HFFc6 (cell line): ENCODE measurements around the gene SLC45A2. TPM values are rescaled to one million over a fixed set of nuclear protein-coding genes. Genes with fewer than 3 reads are reported as not detected.
A peak's percentile ranks its signal among the peaks of the same experiment; 100 is the strongest.

Experiments used
- DNase-seq: peaks from one replicate; pipeline ENCODE4 v3.0.0-alpha.2; 2018
- H3K27ac Mint-ChIP-seq: 2 replicates; pipeline ENCODE4 v1.8.0; 2020; ENCODE audit warnings: mild to moderate bottlenecking, mixed read lengths
- H3K27me3 Mint-ChIP-seq: 2 replicates; pipeline ENCODE4 v1.8.0; 2021; ENCODE audit warnings: mild to moderate bottlenecking, moderate library complexity, mixed read lengths; ENCODE audit not compliant: insufficient read depth
- H3K36me3 Mint-ChIP-seq: 2 replicates; pipeline ENCODE4 v1.8.0; 2021; ENCODE audit warnings: low read depth, mixed read lengths
- H3K4me1 Mint-ChIP-seq: 2 replicates; pipeline ENCODE4 v1.8.0; 2020; ENCODE audit warnings: low read depth, mixed read lengths
- H3K4me3 Mint-ChIP-seq: 2 replicates; pipeline ENCODE4 v1.8.0; 2020; ENCODE audit warnings: mild to moderate bottlenecking, moderate library complexity, mixed read lengths
- H3K9me3 Mint-ChIP-seq: 2 replicates; pipeline ENCODE4 v1.8.0; 2020; ENCODE audit warnings: mild to moderate bottlenecking, mixed read lengths
- total RNA-seq, 6 experiments: library from RNA; stranded (reverse); fragmentation: NEBNext Ultra II Directional; extraction: Animal tissue kit (Norgen Biotek cat#: 25700); gene quantifications; 2 replicates in 1 of 6; 3 replicates in 5 of 6; pipeline ENCODE4 v1.2.3, GENCODE V29; 2021
- TF ChIP-seq, protein P1 (sequence below): fragments of 200-600 bp; sonication (generic); IDR thresholded peaks from 2 replicates; pipeline ENCODE4 v1.5.0; 2021; ENCODE audit warnings: antibody characterized with exemption, mild to moderate bottlenecking

The SLC45A2 gene
- total RNA-seq, 6 experiments from 2014 or later: not detected

DNA sequence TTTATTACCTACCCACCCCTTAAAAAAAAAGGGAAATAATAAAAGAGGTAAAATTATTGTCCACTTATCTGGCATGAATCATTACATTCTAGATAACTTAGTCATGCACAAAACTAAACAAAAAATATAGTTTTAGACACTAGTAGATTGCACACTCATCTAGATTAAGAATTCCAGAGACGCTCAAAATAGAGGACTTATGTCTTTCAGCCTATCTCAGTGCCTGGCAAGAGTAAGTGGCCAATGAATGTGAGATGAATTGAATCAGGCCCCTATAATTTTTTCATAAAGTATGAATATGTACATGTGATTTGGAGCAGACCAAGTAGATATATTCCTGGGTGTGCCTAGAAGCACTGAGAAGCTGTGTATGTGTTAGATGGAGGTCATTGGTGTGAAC is 50.3 kb downstream of the SLC45A2 start:
- H3K36me3 Mint-ChIP-seq: no peaks in the 10 kb centered on the region; the same call in 1 of the 2 replicates
- H3K9me3 Mint-ChIP-seq: no peaks in the 10 kb centered on the region
- peak overlapping the region; percentile 58; the same call in 1 of the 2 replicates for H3K27ac Mint-ChIP-seq
- H3K27me3 Mint-ChIP-seq: peaks cover 23% of the 10 kb centered on the region
- peak; percentile 53 for DNase-seq
- peaks cover 39% of the 10 kb centered on the region for H3K4me1 Mint-ChIP-seq
- no peak overlapping the region; the same call in 1 of the 2 replicates for H3K4me3 Mint-ChIP-seq
- TF ChIP-seq, protein P1, sequence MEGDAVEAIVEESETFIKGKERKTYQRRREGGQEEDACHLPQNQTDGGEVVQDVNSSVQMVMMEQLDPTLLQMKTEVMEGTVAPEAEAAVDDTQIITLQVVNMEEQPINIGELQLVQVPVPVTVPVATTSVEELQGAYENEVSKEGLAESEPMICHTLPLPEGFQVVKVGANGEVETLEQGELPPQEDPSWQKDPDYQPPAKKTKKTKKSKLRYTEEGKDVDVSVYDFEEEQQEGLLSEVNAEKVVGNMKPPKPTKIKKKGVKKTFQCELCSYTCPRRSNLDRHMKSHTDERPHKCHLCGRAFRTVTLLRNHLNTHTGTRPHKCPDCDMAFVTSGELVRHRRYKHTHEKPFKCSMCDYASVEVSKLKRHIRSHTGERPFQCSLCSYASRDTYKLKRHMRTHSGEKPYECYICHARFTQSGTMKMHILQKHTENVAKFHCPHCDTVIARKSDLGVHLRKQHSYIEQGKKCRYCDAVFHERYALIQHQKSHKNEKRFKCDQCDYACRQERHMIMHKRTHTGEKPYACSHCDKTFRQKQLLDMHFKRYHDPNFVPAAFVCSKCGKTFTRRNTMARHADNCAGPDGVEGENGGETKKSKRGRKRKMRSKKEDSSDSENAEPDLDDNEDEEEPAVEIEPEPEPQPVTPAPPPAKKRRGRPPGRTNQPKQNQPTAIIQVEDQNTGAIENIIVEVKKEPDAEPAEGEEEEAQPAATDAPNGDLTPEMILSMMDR: no peak

DNA sequence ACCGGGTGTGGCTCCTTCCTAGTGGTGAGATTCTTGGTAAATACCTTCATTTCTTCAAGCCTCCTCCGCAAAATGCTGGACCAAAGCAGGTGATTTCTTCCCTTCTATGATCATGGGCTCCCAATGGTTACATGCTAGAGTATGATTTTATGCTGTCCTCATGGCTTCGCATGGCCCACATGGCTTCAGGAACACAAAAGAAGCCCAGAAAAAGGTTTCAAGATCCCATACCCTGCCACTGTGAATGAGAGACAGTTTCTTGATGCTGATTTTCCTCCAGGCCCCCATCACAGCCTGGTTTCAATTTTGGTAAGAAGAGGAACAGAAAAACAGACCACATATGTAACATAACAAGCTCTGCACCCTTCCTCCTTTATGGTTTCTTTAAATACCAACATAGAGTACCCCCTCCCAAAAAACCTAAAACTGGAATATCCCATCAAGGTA is 50.7 kb downstream of the SLC45A2 start:
- no peak for DNase-seq
- Mint-ChIP-seq H3K27me3 (peaks cover 20% of the 10 kb centered on the region), H3K4me3 (no peak overlapping the region), H3K36me3 (no peaks in the 10 kb centered on the region; the same call in 1 of the 2 replicates), H3K9me3 (no peaks in the 10 kb centered on the region), H3K27ac (peak overlapping the region; percentile 58; the same call in 1 of the 2 replicates), H3K4me1 (peaks cover 39% of the 10 kb centered on the region)
- TF ChIP-seq, protein P1: no peak

DNA sequence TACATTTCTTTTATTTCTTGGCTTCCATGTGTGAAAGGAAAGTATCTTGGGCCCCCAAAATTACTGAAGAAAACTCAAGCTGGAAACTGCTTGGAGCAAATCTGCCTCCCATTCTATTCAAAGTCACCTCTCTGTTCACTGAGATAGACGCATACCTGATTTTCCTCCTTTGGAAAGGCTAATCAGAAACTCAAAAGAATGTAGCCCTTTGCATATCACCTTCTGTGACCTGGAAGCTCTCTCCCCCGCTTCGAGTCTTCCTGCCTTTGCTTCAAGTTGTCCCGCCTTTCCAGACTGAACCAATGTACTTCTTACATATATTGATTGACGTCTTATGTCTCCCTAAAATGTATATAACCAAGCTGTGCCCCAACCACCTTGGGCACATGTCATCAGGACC is 53.4 kb downstream of the SLC45A2 start:
- Mint-ChIP-seq H3K9me3 (no peaks in the 10 kb centered on the region), H3K4me1 (peaks cover 37% of the 10 kb centered on the region), H3K27me3 (peaks cover 6% of the 10 kb centered on the region), H3K4me3 (no peak overlapping the region), H3K36me3 (no peaks in the 10 kb centered on the region; the same call in 1 of the 2 replicates), H3K27ac (no peak overlapping the region)
- TF ChIP-seq, protein P1: no peak
- DNase-seq: no peak

DNA sequence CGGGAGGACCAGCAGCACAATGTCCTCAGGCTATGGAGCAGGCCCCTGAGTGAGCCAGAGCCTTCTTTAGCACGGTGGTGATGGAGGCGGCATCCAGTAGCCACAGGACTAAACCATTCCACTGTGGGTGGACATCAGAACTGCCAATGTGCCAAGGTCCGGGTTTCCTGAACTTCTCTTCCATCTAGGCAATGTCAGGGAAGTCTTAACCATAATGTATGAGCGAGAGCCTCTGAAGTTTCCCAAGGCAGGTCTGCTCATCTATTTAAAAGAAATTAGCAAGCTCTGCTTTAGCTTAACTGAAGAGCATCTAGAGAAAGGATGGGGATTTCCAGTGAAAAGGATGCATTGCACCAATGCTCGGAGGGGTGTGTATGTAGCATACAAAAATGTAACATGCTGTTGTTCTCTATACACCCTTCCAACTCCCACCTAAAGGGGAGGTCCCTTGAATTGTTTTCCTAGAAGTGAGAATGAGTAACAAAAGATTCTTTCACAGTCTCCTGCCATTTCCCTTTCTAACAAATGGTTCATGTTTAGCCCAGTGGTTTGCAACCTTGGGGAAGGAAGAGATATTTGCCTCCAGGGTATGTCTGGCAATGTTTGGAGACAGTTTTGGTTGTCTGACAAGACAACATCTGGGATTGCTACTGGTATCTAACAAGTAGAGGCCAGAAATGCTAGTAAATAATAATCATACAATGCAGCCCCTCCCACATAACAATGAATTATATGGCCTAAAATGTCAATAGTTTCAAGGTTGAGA is 54.4 kb downstream of the SLC45A2 start:
- Mint-ChIP-seq H3K4me3 (no peak overlapping the region), H3K36me3 (no peaks in the 10 kb centered on the region; the same call in 1 of the 2 replicates), H3K27ac (no peak overlapping the region), H3K9me3 (no peaks in the 10 kb centered on the region), H3K4me1 (peaks cover 29% of the 10 kb centered on the region), H3K27me3 (peaks cover 3% of the 10 kb centered on the region; the same call in 1 of the 2 replicates)
- TF ChIP-seq, protein P1: no peak
- peak; percentile 30 for DNase-seq

DNA sequence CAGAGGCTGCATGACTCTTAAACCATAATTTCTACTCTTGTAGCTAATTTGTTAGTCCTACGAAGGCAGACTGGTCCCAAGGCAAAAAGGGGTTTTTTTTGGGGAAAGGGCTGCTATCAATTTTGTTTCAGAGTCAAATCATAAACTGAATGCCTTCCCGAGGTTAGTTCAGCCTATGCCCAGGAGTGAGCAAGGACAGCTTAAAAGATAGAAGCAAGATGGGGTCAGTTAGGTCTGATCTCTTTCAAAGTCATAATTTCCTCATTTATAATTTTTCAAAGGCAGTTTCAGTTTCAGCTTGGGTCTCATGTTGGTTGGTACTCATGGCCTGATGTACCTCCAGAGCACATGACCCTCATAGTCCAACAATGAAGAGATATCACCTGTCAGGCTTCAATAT is 56.2 kb downstream of the SLC45A2 start:
- H3K9me3 Mint-ChIP-seq: no peaks in the 10 kb centered on the region
- H3K36me3 Mint-ChIP-seq: no peaks in the 10 kb centered on the region; the same call in 1 of the 2 replicates
- H3K4me1 Mint-ChIP-seq: peaks cover 11% of the 10 kb centered on the region
- H3K4me3 Mint-ChIP-seq: no peak overlapping the region
- no peak for DNase-seq
- no peak overlapping the region for H3K27ac Mint-ChIP-seq
- TF ChIP-seq, protein P1: no peak
- H3K27me3 Mint-ChIP-seq: peaks cover 3% of the 10 kb centered on the region; the same call in 1 of the 2 replicates
